Measurements from ENCODE around the gene PPP1R2C. TPM values are rescaled to one million over a fixed set of nuclear protein-coding genes. Genes with fewer than 3 reads are reported as not detected.

PPP1R2C gene
- total RNA-seq, 4 donors from 2014 or later = not detected

GRCh38 chrX:42797651-42798269 is 19.8 kb upstream of the PPP1R2C start:
- no peak for DNase-seq (ENCODE audit: low spot score in 2 of 2)
- H3K36me3 ChIP-seq = no peaks in the 10 kb centered on the region
- no peaks in the 10 kb centered on the region for H3K27me3 ChIP-seq
- TF ChIP-seq POLR2A (IDR thresholded peaks at IDR 0.05) = no peak
- TF ChIP-seq CTCF (IDR thresholded peaks at IDR 0.05) = no peak
- no peak for TF ChIP-seq EP300 (IDR thresholded peaks at IDR 0.05)
- no peaks in the 10 kb centered on the region for H3K4me1 ChIP-seq
- WGBS, 2 donors = 82% methylated on average over 9 of the region's 9 CpGs
- no peak overlapping the region for H3K4me3 ChIP-seq
- no peak overlapping the region for H3K27ac ChIP-seq
- H3K9me3 ChIP-seq = no peaks in the 10 kb centered on the region

- Histone ChIP-seq H3K36me3 (no peaks in the 10 kb centered on the region), H3K9me3 (no peaks in the 10 kb centered on the region), H3K4me3 (no peak overlapping the region), H3K4me1 (no peaks in the 10 kb centered on the region), H3K27me3 (no peaks in the 10 kb centered on the region), H3K27ac (no peak overlapping the region)
- DNase-seq (ENCODE audit: low spot score in 2 of 2) = no peak
- TF ChIP-seq POLR2A (IDR thresholded peaks at IDR 0.05) = no peak
- no peak for TF ChIP-seq EP300 (IDR thresholded peaks at IDR 0.05)
- no peak for TF ChIP-seq CTCF (IDR thresholded peaks at IDR 0.05)
Observed at GRCh38 chrX:42783451-42783850, 5.5 kb upstream of the PPP1R2C start.

- no peak overlapping the region for H3K4me3 ChIP-seq
- WGBS, 2 donors = 51 to 55% methylated on average over 3 of the region's 3 CpGs
- H3K9me3 ChIP-seq = no peaks in the 10 kb centered on the region
- no peak for DNase-seq (ENCODE audit: low spot score in 2 of 2)
- no peaks in the 10 kb centered on the region for H3K4me1 ChIP-seq
- no peak for TF ChIP-seq CTCF (IDR thresholded peaks at IDR 0.05)
- no peak for TF ChIP-seq POLR2A (IDR thresholded peaks at IDR 0.05)
- TF ChIP-seq EP300 (IDR thresholded peaks at IDR 0.05) = no peak
- H3K36me3 ChIP-seq = no peaks in the 10 kb centered on the region
- H3K27me3 ChIP-seq = no peaks in the 10 kb centered on the region
- no peak overlapping the region for H3K27ac ChIP-seq
Observed at GRCh38 chrX:42776195-42776594, 1.8 kb downstream of the PPP1R2C start.

- WGBS, 2 donors = 60 to 81% methylated on average over 2 of the region's 2 CpGs
- DNase-seq (ENCODE audit: low spot score in 2 of 2) = no peak
- Histone ChIP-seq H3K4me3 (no peak overlapping the region), H3K27me3 (no peaks in the 10 kb centered on the region), H3K4me1 (no peaks in the 10 kb centered on the region), H3K9me3 (no peaks in the 10 kb centered on the region), H3K36me3 (no peaks in the 10 kb centered on the region), H3K27ac (no peak overlapping the region)
- no peak for TF ChIP-seq CTCF (IDR thresholded peaks at IDR 0.05)
- no peak for TF ChIP-seq EP300 (IDR thresholded peaks at IDR 0.05)
- no peak for TF ChIP-seq POLR2A (IDR thresholded peaks at IDR 0.05)
Observed at GRCh38 chrX:42772874-42773273, 5.1 kb downstream of the PPP1R2C start.

- no peaks in the 10 kb centered on the region for H3K4me1 ChIP-seq
- no peak for TF ChIP-seq POLR2A (IDR thresholded peaks at IDR 0.05)
- no peak for TF ChIP-seq CTCF (IDR thresholded peaks at IDR 0.05)
- no peak for TF ChIP-seq EP300 (IDR thresholded peaks at IDR 0.05)
- 69 to 88% methylated on average over 2 of the region's 2 CpGs for WGBS, 2 donors
- H3K9me3 ChIP-seq = no peaks in the 10 kb centered on the region
- H3K4me3 ChIP-seq = no peak overlapping the region
- H3K36me3 ChIP-seq = no peaks in the 10 kb centered on the region
- DNase-seq (ENCODE audit: low spot score in 2 of 2) = no peak
- H3K27ac ChIP-seq = no peak overlapping the region
- H3K27me3 ChIP-seq = no peaks in the 10 kb centered on the region
Observed at GRCh38 chrX:42771506-42772335, 6.2 kb downstream of the PPP1R2C start.

Data from tibial nerve (tissue), 4 donors.